GM21390 (cell line): ENCODE data around the gene KRT36.

Experiments used
- ATAC-seq: cut with Tn5 transposase; IDR thresholded peaks from one replicate; pipeline ENCODE4 v1.9.1; 2021; ENCODE audit not compliant: unreplicated experiment

KRT36 gene

GRCh38 chr17:41522301-41523224 is 32.9 kb upstream of the KRT36 start:
- ATAC-seq: no peak

DNA sequence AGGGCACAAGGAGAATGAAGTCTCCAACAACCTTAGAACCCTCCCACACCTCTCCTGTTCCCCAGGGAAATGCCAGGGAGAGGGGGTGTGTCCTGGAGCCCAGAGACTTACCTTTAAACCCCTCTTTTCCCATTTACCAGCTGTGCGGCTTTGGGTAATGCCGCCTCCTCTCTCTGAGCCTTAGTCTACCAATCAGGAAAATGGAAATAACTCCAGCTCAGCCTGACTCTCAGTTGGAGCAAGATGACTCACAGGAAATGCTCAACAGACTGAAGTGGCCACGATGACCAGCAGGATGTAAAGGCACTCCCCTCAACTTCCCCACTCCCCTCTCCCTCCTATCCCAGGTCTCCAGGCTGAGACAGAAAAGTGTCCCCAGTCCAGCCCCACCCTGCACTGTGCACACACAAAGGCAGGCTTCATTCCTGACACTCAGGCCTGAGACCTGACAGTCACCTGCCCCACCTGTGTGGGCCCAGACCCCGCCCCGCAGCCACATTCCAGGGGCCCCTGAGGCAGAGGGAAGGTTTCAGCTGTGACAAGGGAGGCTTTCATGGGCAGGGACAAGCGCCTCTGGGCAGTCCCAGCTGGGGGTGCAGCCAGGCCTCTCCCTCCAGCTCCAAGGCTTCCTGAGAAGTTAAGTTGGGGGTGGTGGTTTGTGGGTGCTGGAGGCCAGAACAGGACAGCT is 32.0 kb upstream of the KRT36 start:
- no peak for ATAC-seq

DNA sequence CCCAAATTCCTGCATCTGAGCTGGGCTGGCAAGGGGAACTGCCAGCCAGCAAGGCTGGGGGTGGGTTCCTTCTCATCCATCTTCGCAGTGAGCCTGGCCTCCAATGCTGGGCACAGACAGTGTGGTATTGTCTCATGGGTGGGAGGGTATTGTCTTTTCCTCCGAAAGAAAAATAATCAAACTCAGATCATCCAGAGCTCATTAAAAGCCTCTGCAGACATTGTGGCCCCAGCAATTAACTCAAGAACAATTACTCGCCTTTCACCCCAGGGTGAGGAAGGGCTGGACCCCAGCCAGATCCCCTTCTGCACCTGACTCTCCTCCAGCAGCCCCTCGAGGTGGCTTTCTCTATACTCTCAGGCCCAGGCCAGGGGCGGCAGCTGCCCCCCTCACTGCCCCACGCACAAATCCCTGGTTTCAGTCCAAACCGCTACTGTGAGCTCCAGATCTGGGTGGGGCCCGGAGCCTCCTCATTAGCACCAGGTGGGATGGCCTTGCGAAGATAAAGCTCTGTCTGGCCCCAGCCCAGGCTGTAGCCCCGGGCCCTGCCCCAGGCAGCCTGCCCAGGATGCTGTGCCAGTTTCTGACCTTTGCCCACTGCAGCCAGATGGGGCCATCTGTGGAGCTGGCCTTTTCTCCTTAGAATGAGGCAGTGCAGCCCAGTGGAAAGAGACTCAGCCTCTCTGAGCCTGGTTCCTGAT is 31.3 kb upstream of the KRT36 start:
- no peak for ATAC-seq

GRCh38 chr17:41519501-41520224 is 30.0 kb upstream of the KRT36 start:
- ATAC-seq: no peak

- no peak for ATAC-seq
These were observed 29.2 kb upstream of the KRT36 start, which contains the start of gene KRT15 for GRCh38 chr17:41518789-41519449. KRT15 (minus strand) TSS chr17:41518890; CDS start chr17:41518827, 63 bp downstream.

DNA sequence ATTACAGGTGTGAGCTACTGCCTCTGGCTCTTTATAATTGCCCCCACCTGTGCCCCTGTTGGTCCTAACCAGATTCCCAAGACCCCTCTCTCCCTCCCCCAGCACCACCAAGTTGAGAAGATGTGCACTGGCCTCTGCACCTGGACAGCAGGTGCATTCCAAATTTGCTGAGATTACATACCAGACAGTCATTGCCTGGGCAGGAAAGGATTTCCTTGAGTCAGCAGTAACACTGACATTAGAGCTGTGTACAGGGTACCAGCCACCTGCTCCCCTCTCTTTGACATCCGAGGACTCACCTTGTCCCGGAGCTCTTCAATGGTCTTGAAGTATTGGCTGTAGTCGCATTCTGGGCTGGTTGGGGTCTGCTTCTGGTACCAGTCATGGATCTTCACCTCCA is 28.3 kb upstream of the KRT36 start:
- ATAC-seq: no peak

- ATAC-seq: no peak
These were observed 27.1 kb upstream of the KRT36 start for GRCh38 chr17:41516830-41517283.

DNA sequence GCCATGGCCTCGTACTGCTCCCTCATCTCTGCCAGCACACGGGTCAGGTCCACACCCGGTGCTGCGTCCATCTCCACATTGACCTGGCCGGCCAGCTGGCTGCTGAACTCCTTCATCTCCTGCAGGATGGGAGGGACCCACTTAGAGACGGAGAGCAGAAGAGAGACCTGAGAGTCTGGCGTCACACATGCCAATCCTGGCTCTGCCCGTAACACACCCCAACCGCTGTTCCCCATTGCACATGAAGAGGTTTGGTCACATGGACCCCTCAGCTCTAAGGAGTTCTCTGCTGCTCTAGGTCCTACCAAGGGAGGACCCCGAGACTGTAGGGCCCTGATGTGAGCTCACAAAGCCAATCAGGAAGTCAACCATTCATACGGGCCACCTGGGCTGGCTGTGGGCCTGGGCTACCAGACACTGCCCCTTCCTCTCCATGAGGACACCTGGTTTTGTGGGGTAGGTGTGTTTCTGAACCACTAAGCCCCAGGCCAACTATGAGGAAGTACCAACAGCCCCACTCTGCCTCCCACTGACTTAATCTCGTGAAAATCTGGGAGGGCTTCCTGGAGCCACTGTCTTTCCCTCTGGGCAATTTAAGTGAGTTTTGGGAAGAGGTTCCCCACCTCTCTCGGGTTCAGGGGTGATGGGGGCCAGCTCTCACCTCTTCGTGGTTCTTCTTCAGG is 26.6 kb upstream of the KRT36 start:
- no peak for ATAC-seq

DNA sequence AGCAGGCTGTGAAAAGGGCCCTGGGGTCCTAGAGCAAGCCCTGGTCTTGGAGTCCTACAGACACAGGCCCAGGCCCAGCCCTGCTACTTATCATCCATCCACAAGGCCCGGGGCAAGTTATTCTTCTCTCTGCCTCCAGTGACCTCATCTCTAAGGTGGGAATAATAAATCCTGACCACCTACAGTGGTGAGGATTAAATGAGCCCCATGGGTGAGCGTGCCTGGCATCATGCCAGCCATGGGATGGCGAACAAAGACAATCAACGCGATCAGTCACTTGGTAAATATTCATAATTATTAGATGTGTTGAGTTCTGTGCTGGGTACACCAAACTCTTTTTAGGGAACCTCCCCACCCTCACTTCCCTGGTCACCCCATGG is 23.4 kb upstream of the KRT36 start:
- ATAC-seq: no peak

- no peak for ATAC-seq
These were observed 22.9 kb upstream of the KRT36 start for GRCh38 chr17:41512546-41513167.

- ATAC-seq: no peak
These were observed 22.0 kb upstream of the KRT36 start for GRCh38 chr17:41511716-41512115.

- ATAC-seq: no peak
These were observed 21.4 kb upstream of the KRT36 start for GRCh38 chr17:41511116-41511515.

DNA sequence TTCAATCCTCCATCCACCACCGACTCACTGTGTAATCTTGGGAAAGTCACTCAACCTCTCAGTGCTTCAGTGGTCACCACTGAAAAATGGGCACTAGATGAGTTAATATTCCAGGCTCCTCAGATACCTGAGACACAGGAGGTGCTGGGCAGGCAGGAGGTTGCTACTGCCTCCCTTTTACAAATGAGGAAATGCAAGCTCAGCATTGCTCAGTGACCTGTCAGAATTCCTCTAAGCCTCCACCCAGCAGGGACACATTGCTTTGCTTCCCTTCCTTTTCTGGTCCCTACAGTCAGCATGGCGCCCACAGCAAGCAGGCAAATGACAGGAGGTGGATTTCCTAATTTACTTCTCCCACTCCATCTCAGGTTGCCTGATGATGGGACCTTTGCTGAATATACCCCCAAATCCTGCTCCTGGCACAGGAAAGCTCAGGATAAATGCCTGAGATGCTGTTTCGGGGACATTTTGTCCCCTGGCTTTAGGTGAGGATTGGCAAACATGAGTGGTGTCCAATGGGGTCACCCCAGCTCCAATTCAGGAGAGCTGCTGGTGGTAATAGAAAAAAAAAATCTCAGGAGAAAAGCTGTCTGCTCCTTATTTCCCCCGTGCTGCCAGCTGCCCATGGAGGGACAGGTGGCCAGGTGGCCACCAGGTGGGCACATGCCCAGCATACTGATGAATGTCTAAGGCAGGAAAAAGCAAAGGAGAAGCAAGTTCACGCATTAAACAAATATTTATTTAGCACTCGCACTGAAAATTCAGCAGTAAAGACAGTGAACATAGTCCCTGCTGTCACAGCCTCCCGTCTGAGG is 20.7 kb upstream of the KRT36 start:
- no peak for ATAC-seq

DNA sequence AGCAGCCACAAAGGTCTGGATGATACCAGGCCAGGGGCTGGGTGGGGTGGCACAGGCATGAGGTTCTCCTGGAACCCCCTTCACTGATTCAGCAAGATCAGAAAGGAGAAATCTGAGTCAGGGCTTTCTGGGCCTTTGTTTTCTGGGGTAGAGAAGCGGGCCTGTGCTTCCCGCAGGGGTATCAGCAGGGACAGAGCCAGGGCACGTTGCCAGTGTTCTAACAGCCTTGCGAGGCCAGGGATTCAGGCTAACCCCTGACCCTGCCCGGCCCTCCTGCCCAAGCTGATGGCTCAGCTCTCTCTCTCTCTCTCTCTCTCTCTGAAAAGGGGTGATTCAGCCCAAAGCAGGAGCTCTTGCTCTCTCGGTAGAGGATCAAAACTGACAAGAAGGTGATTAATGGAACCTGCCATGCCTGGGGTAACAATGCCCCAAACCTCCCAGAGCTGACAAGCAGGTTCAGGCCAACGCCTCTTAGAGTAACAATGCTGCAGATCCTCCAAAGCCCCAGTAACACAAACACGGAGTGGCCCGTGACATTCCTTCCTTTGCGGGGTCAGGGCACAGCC is 17.7 kb upstream of the KRT36 start:
- ATAC-seq: no peak

GRCh38 chr17:41505809-41506767 is 16.4 kb upstream of the KRT36 start:
- ATAC-seq: no peak

DNA sequence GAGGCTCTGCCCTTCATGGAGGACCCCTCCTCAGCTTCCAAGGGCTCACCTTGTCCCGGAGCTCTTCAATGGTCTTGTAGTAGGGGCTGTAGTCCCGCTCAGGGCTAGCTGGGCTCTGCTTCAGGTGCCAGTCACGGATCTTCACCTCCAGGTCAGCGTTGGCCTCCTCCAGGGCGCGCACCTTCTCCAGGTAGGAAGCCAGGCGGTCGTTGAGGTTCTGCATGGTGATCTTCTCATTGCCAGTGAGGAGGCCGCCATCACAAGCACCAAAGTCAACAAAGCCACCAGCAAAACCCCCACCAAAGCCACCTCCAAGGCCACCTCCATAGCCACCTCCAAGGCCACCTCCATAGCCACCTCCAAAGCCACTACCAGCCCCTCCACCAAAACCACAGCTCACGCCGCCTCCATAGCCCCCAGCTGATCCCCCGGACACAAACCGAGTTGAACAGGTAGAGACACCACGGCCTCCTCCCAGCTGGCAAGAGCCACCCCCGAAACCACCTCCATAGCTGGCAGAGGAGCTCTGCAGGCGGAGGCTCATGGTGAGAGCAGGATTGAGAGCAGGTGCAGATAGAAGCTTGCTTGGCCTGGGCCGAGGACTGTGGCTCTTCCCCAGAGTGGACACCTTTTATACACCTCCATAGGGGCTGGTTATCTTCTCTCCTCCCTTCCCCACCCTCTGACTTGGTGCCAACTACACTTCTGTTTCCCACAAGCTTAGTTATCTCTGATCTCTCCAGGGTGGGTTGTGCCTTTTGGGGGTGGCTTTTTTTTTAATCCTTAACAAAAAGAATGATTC is 15.5 kb upstream of the KRT36 start, which contains the start of gene KRT13:
Gene KRT13 (minus strand): TSS at position 606 of the 802 bp plus-strand sequence. CDS start 62 bp downstream, at position 544.
- no peak for ATAC-seq
